Colonic mucosa (tissue), 4 donors: ENCODE results near the gene PANX2. TPM values are rescaled to one million over a fixed set of nuclear protein-coding genes. Genes with fewer than 3 reads are reported as not detected.

Experiments
- DNase-seq: peaks from one replicate; pipeline ENCODE4 v3.0.0-alpha.2; 2020
- H3K27ac ChIP-seq: fragments of 200-600 bp; one replicate; pipeline ENCODE4 v1.8.0; 2021
- H3K27me3 ChIP-seq: fragments of 200-600 bp; one replicate; pipeline ENCODE4 v1.8.0; 2021
- H3K36me3 ChIP-seq: fragments of 200-600 bp; one replicate; pipeline ENCODE4 v1.8.0; 2021
- H3K4me1 ChIP-seq: fragments of 200-600 bp; one replicate; pipeline ENCODE4 v1.8.0; 2021; ENCODE audit warnings: mild to moderate bottlenecking
- H3K4me3 ChIP-seq: fragments of 200-600 bp; one replicate; pipeline ENCODE4 v1.8.0; 2021
- H3K9ac ChIP-seq, 2 donors: one replicate each; pipeline ENCODE4 v1.7.0; 2013; ENCODE audit warnings: control low read depth in 2 of 2, low read depth in 2 of 2, low read length in 2 of 2
- H3K9me3 ChIP-seq: fragments of 200-600 bp; one replicate; pipeline ENCODE4 v1.8.0; 2021
- intact Hi-C: fragments of 100-400 bp; cut with DNase I; formaldehyde crosslinking; loops from one replicate; pipeline ENCODE4 v1.14.1; 2022
- total RNA-seq, 2 donors: library from RNA; stranded (reverse); fragmentation: NEBNext Ultra II Directional in 1 of 2; extraction: Animal tissue kit (Norgen Biotek cat#: 25700) in 1 of 2; gene quantifications; one replicate each; pipeline ENCODE4 v1.2.1, GENCODE V29; 2021
- TF ChIP-seq, protein P1 (sequence below): fragments of 200-600 bp; IDR thresholded peaks from one replicate; pipeline ENCODE4 v1.8.0; 2022; ENCODE audit warnings: antibody characterized with exemption, mild to moderate bottlenecking
- donor health status: healthy.
- donor health status: DM: no; HTN: no; CAD: no.
- donor health status: DM: no; HTN: no; CAD: no.

PANX2 gene
- total RNA-seq, 2 donors from 2014 or later = not detected

DNA sequence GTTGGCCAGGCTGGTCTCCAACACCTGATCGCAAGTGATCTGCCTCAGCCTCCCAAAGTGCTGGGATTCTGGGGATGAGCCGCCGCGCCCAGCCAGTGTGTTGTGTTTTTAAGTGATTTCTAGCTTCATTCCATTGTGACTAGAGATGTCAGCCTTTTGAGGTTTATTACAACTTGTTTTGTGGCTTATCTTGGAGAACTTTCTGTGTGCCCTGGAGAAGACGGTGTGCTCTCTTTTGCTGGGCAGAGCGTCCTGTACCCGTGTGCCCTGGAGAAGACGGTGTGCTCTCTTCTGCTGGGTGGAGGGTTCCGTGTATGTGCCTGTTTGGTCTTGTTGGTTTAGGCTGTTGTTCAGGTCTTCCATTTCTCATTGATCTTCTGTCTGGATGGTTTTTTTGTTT lies 42.7 kb downstream of the PANX2 start:
- Histone ChIP-seq H3K27me3 (no peaks in the 10 kb centered on the region), H3K4me1 (no peaks in the 10 kb centered on the region), H3K9me3 (no peaks in the 10 kb centered on the region), H3K36me3 (peaks cover 11% of the 10 kb centered on the region), H3K4me3 (no peak overlapping the region), H3K27ac (no peak overlapping the region), H3K9ac (no peak overlapping the region)
- DNase-seq = no peak
- intact Hi-C loops = no loop called here
- TF ChIP-seq, protein P1, sequence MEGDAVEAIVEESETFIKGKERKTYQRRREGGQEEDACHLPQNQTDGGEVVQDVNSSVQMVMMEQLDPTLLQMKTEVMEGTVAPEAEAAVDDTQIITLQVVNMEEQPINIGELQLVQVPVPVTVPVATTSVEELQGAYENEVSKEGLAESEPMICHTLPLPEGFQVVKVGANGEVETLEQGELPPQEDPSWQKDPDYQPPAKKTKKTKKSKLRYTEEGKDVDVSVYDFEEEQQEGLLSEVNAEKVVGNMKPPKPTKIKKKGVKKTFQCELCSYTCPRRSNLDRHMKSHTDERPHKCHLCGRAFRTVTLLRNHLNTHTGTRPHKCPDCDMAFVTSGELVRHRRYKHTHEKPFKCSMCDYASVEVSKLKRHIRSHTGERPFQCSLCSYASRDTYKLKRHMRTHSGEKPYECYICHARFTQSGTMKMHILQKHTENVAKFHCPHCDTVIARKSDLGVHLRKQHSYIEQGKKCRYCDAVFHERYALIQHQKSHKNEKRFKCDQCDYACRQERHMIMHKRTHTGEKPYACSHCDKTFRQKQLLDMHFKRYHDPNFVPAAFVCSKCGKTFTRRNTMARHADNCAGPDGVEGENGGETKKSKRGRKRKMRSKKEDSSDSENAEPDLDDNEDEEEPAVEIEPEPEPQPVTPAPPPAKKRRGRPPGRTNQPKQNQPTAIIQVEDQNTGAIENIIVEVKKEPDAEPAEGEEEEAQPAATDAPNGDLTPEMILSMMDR = no peak

DNA sequence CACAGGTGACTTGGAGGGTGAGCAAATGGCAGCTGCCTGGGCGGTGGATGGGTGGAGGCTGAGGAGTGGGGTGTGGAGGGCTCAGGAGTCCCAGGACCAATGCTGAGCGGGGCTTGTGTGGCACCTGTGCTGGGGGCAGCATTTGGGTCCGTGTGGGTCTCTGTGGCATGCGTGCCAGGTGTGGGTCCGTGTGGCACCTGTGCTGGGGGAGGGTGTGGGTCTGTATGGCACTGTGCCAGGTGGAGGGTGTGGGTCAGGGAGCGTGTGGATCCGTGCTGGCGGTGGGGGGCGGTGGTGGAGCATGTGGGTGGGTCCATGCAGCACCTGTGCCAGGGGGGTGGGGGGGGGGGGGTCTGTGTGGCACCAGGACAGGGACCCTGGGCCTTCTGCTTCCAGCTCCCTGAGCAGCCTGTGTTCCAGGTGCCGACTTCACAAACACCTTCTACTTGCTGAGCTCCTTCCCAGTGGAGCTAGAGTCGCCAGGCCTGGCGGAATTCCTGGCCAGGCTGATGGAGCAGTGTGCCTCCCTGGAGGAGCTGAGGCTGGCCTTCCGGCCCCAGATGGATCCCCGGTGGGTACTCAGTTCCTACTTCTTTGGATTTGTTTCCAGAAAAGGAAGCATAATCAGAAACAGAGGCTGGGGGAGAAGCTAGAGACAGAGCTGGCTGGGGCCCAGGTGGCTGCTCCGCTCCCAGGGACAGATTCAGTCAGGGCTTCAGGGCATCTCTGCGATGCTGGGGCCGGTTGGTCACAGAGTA lies 44.9 kb downstream of the PANX2 start:
- Histone ChIP-seq H3K27ac (no peak overlapping the region), H3K4me1 (no peaks in the 10 kb centered on the region), H3K9ac (no peak overlapping the region), H3K9me3 (no peaks in the 10 kb centered on the region), H3K36me3 (peaks cover 10% of the 10 kb centered on the region), H3K4me3 (no peak overlapping the region), H3K27me3 (no peaks in the 10 kb centered on the region)
- intact Hi-C loops = loop anchor here (2.0 kb wide), 1 partner anchor 61 kb away; no protein-coding TSS in a partner anchor
- TF ChIP-seq, protein P1 = no peak
- DNase-seq = no peak

DNA sequence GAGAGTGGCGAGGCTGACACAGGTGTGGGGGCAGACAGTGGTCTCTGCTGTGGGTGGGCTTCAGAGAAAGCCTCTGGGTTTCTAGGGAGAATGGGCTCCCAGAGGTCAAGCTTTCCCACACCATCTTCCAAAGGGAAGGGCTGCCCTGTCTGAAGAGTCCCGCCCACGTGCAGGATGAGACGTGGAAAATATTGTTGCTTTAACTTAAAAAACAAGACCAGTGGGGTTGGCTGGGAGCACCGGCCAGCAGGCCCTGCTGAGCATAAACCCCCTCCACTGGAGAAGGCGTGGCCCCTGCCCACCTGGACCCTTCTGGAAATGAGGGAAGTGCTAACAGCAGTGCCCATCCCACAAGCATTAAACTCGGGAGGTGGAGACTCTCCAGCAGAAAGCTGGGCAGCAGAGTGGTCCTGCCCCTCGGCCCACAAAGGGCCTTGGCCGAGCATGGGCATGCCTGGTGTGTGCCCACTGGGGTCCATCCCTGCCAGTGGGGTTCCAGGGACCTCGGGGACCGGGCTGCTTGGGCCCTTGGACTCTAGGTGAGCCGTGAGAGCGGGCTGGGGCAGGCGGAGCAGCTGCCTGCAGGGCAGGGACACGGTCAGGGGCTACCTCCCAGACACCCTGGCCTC lies 45.6 kb downstream of the PANX2 start:
- intact Hi-C loops = no loop called here
- Histone ChIP-seq H3K36me3 (peaks cover 6% of the 10 kb centered on the region), H3K9me3 (no peaks in the 10 kb centered on the region), H3K27me3 (no peaks in the 10 kb centered on the region), H3K4me1 (no peaks in the 10 kb centered on the region), H3K4me3 (no peak overlapping the region), H3K27ac (no peak overlapping the region), H3K9ac (no peak overlapping the region)
- no peak for DNase-seq
- TF ChIP-seq, protein P1 = no peak

DNA sequence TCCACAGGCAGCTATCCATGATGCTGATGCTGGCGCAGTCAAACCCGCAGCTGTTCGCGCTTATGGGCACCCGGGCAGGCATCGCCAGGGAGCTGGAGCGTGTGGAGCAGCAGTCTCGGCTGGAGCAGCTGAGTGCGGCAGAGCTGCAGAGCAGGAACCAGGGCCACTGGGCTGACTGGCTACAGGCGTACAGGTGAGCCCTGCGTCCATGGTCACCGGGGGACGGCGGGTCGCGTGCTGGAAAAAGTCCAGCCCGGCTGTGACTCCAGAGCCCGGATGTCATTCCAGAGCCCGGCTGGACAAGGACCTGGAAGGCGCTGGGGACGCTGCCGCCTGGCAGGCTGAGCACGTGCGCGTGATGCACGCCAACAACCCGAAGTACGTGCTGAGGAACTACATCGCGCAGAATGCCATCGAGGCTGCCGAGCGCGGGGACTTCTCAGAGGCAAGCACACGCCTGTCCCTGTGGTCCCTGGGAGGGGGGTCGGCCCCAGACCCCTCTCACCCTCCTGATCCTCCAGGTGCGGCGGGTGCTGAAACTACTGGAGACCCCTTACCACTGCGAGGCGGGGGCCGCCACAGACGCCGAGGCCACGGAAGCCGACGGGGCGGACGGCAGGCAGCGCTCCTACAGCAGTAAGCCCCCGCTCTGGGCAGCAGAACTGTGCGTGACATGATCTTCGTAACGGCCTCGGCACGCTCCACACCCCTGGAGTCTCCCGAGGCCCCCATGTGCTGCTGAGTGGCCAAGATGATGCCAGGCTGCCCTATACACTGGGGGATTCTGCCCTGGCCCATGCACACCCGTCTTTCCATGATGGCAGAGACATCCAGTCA lies 46.4 kb downstream of the PANX2 start:
- intact Hi-C loops = no loop called here
- peaks cover 6% of the 10 kb centered on the region for H3K36me3 ChIP-seq
- TF ChIP-seq, protein P1 = no peak
- H3K9ac ChIP-seq = no peak overlapping the region
- no peaks in the 10 kb centered on the region for H3K27me3 ChIP-seq
- H3K4me1 ChIP-seq = no peaks in the 10 kb centered on the region
- DNase-seq = no peak
- no peaks in the 10 kb centered on the region for H3K9me3 ChIP-seq
- no peak overlapping the region for H3K27ac ChIP-seq
- no peak overlapping the region for H3K4me3 ChIP-seq

DNA sequence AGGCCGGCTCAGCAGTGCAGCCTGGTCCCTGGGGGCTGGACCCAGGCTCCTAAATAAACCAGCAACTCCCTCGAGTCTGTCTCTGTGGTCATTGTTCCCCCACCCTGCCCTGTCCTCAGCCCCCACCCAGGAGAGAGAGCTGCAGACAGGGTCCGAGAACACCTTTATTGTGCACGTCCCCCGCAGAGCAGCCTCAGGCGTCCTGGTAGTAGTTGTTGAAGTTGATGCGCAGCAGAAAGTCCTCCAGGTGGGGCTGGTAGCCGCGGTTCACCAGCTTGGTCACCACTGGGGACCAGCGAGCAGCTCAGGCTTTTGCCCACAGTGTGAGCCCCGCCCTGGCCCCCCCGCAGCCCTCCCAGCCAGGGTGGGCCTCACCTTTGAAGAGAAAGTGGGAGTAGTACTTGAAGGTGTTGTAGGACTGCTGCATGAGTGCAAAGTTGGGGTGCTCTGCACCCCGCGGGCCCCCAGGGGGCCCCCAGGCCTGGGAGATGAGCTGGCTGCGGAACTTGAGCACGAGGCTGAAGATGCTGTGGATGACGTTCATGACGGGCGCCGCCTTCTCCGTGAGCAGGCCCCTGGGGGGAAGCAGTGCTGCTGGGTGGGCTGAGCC lies 47.1 kb downstream of the PANX2 start:
- intact Hi-C loops = no loop called here
- H3K9ac ChIP-seq = no peak overlapping the region

More for the DNA sequence above, 47.1 kb downstream of the PANX2 start:
- H3K27ac ChIP-seq = no peak overlapping the region
- no peak for DNase-seq
- TF ChIP-seq, protein P1 = no peak
- no peaks in the 10 kb centered on the region for H3K9me3 ChIP-seq
- peaks cover 13% of the 10 kb centered on the region for H3K36me3 ChIP-seq
- no peaks in the 10 kb centered on the region for H3K27me3 ChIP-seq
- H3K4me3 ChIP-seq = no peak overlapping the region
- H3K4me1 ChIP-seq = no peaks in the 10 kb centered on the region
